Testis (tissue), 3 donors: Measurements from ENCODE around the gene CCR6. TPM values are rescaled to one million over a fixed set of nuclear protein-coding genes. Genes with fewer than 3 reads are reported as not detected.

Experiments
- DNase-seq: peaks from one replicate; pipeline ENCODE4 v3.0.0-alpha.2; 2019
- H3K27ac ChIP-seq, 2 donors: fragments of 200-600 bp; sonication (generic); one replicate each; pipeline ENCODE4 v1.5.1; 2019
- H3K27me3 ChIP-seq: fragments of 200-600 bp; sonication (generic); one replicate; pipeline ENCODE4 v1.5.1; 2019
- H3K36me3 ChIP-seq: fragments of 200-600 bp; sonication (generic); one replicate; pipeline ENCODE4 v1.5.1; 2017; ENCODE audit warnings: low read depth; ENCODE audit errors: missing control alignments
- H3K4me1 ChIP-seq: fragments of 200-600 bp; sonication (generic); one replicate; pipeline ENCODE4 v1.5.1; 2019
- H3K4me3 ChIP-seq, 2 donors: fragments of 200-600 bp; sonication (generic); one replicate each; pipeline ENCODE4 v1.5.1; 2017 to 2019
- H3K9me3 ChIP-seq: fragments of 200-600 bp; sonication (generic); one replicate; pipeline ENCODE4 v1.5.1; 2017
- POLR2A ChIP-seq: fragments of 450-650 bp; IDR thresholded peaks from one replicate; pipeline ENCODE4 v1.6.1; 2017; ENCODE audit warnings: antibody characterized with exemption, mild to moderate bottlenecking, moderate library complexity
- WGBS, 2 donors: methylation state at CpG; one replicate each; pipeline ENCODE4 v1.1.5; 2018; 5-methylcytosine and 5-hydroxymethylcytosine counted together
- intact Hi-C: fragments of 100-400 bp; cut with DNase I; formaldehyde crosslinking; loops from one replicate; pipeline ENCODE4 v1.15.1; 2023; ENCODE audit warnings: low total_unique reads
- polyA plus RNA-seq: library from polyadenylated mRNA; stranded (reverse); fragments of 350-450 nt; fragmentation: Illumina TruSeq; extraction: RNeasy Lipid Tissue Mini Kit (QIAGEN cat#74804); gene quantifications from one replicate; pipeline ENCODE4 v1.2.3, GENCODE V29; 2014; ENCODE audit warnings: low read depth, low replicate concordance; ENCODE audit not compliant: insufficient read depth
- total RNA-seq, 2 donors: library from RNA; depleted of rRNA; stranded (reverse); fragments of >200 nt; gene quantifications; one replicate each; pipeline ENCODE4 v1.2.3, GENCODE V29; 2016
- TF ChIP-seq, protein P1 (sequence below), 3 experiments: fragments of 450-650 bp in 2 of 3; fragments of 200-600 bp in 1 of 3; sonication (generic) in 1 of 3; IDR thresholded peaks; one replicate each; pipeline ENCODE4 v1.5.1; 2016 to 2019; ENCODE audit warnings: antibody characterized with exemption in 3 of 3, mild to moderate bottlenecking in 2 of 3, moderate library complexity in 1 of 3

The CCR6 gene
- total and polyA plus RNA-seq, 3 donors from 2014 or later, result 0.87 to 5.3 TPM; not detected in 1

GRCh38 chr6:167121335-167121841 is 1.5 kb upstream of the CCR6 start:
- H3K9me3 ChIP-seq, result no peaks in the 10 kb centered on the region
- H3K27me3 ChIP-seq, result no peaks in the 10 kb centered on the region
- TF ChIP-seq POLR2A, result no peak
- TF ChIP-seq, protein P1, sequence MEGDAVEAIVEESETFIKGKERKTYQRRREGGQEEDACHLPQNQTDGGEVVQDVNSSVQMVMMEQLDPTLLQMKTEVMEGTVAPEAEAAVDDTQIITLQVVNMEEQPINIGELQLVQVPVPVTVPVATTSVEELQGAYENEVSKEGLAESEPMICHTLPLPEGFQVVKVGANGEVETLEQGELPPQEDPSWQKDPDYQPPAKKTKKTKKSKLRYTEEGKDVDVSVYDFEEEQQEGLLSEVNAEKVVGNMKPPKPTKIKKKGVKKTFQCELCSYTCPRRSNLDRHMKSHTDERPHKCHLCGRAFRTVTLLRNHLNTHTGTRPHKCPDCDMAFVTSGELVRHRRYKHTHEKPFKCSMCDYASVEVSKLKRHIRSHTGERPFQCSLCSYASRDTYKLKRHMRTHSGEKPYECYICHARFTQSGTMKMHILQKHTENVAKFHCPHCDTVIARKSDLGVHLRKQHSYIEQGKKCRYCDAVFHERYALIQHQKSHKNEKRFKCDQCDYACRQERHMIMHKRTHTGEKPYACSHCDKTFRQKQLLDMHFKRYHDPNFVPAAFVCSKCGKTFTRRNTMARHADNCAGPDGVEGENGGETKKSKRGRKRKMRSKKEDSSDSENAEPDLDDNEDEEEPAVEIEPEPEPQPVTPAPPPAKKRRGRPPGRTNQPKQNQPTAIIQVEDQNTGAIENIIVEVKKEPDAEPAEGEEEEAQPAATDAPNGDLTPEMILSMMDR (IDR thresholded peaks at IDR 0.05), result no peak
- H3K27ac ChIP-seq, result no peak overlapping the region
- 91 to 93% methylated on average over 8 of the region's 8 CpGs for WGBS, 2 donors
- no peak overlapping the region for H3K4me3 ChIP-seq
- no peaks in the 10 kb centered on the region for H3K36me3 ChIP-seq
- intact Hi-C loops, result no loop called here
- H3K4me1 ChIP-seq, result peaks cover 3% of the 10 kb centered on the region
- no peak for DNase-seq

- Histone ChIP-seq H3K9me3 (no peaks in the 10 kb centered on the region), H3K36me3 (no peaks in the 10 kb centered on the region), H3K4me1 (no peaks in the 10 kb centered on the region), H3K27ac (no peak overlapping the region), H3K27me3 (no peaks in the 10 kb centered on the region), H3K4me3 (no peak overlapping the region)
- intact Hi-C loops, result no loop called here
- TF ChIP-seq, protein P1 (IDR thresholded peaks at IDR 0.05), result no peak
- TF ChIP-seq POLR2A, result no peak
- DNase-seq, result no peak
- 87 to 88% methylated on average over 21 to 23 of the region's 23 CpGs for WGBS, 2 donors
These were observed 662 bp upstream of the CCR6 start for GRCh38 chr6:167122041-167122826.

DNA sequence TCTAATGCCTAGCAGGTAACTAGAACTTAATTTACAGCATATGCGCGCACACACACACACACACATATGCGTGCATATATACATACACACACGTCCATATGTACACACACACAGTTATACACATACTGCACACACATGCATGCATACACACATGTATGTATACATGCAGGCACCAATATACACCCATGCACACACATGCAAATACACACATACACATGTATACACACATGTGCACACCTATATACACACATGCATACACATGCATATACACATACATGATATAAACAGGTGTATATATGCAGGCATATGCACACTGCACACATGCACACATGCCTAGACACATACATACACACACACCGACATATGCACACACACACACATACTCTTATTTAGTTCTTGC is 1.9 kb downstream of the CCR6 start:
- Histone ChIP-seq H3K9me3 (no peaks in the 10 kb centered on the region), H3K27me3 (no peaks in the 10 kb centered on the region), H3K27ac (no peak overlapping the region), H3K4me3 (no peak overlapping the region), H3K36me3 (no peaks in the 10 kb centered on the region), H3K4me1 (no peaks in the 10 kb centered on the region)
- WGBS, 2 donors, result 82 to 92% methylated on average over 5 of the region's 5 CpGs
- DNase-seq, result no peak
- TF ChIP-seq, protein P1 (IDR thresholded peaks at IDR 0.05), result no peak
- no peak for TF ChIP-seq POLR2A
- intact Hi-C loops, result no loop called here

DNA sequence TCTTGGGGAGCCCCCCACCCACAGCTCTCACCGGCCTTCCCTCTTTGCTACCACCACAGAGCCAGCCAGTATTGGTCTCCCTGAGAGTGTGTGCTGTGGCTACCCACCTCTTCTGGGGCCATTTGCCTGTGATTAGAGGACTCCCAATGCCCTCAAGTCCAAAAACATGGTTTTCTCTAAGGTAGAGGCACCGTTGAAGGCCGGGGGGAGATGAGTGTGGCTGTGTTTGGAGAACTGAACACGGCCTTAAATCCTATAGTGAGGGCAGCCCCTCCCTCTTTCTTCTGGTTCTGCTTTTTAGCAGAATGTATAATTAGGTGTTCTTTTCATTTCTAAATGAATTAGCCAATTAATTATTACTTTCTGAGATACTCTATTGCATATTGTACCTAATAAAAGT is 2.5 kb downstream of the CCR6 start:
- Histone ChIP-seq H3K27ac (no peak overlapping the region), H3K4me1 (no peaks in the 10 kb centered on the region), H3K4me3 (no peak overlapping the region), H3K36me3 (no peaks in the 10 kb centered on the region), H3K27me3 (no peaks in the 10 kb centered on the region), H3K9me3 (no peaks in the 10 kb centered on the region)
- TF ChIP-seq POLR2A, result no peak
- DNase-seq, result no peak
- intact Hi-C loops, result no loop called here
- WGBS, 2 donors, result 82 to 90% methylated on average over 4 of the region's 4 CpGs

DNA sequence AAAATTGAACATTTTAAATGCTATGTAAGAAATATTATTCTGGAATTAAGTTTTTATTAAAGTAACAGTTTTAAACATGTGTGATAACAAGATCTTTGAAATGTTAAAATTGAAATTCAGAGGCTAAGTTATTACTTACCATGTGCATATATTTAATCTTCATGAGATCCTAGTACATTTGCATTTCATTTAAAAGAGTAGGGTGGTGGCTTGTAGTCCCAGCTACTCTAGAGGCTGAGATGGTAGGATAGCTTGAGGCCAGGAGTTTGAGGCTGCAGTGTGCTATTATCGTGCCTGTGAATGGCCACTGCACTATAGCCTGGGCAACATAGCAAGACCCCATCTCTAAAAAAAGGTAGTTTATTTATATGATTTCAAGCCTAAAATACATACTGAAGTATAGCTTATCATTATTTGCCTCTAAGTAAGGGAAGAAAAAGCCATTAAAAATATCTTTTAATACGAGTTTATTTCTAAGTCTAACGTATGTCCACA is 3.0 kb downstream of the CCR6 start:
- Histone ChIP-seq H3K4me3 (no peak overlapping the region), H3K9me3 (no peaks in the 10 kb centered on the region), H3K36me3 (no peaks in the 10 kb centered on the region), H3K4me1 (no peaks in the 10 kb centered on the region), H3K27me3 (no peaks in the 10 kb centered on the region), H3K27ac (no peak overlapping the region)
- TF ChIP-seq POLR2A, result no peak
- TF ChIP-seq, protein P1 (IDR thresholded peaks at IDR 0.05), result no peak
- intact Hi-C loops, result no loop called here
- 95 to 96% methylated on average over 3 of the region's 3 CpGs for WGBS, 2 donors
- DNase-seq, result no peak
